Stimulated activated naive CD8-positive, alpha-beta T cell treated with anti-CD3 and anti-CD28 coated beads, Interleukin-15, Interleukin-2, amounts not matched to agents 100 ng/mL and 50 ng/mL, for 24 hours (primary cell): ENCODE measurements around the gene SH2D3C.

ENCODE experiments used
- H3K27ac Mint-ChIP-seq: one replicate; pipeline ENCODE4 v1.8.0; 2021; ENCODE audit warnings: mild to moderate bottlenecking, mixed read lengths
- H3K27me3 Mint-ChIP-seq: one replicate; pipeline ENCODE4 v1.8.0; 2021; ENCODE audit warnings: mixed read lengths
- H3K36me3 Mint-ChIP-seq: one replicate; pipeline ENCODE4 v1.8.0; 2021; ENCODE audit warnings: low read depth, mixed read lengths
- H3K4me1 Mint-ChIP-seq: one replicate; pipeline ENCODE4 v1.8.0; 2021; ENCODE audit warnings: low read depth, mixed read lengths
- H3K4me3 Mint-ChIP-seq: one replicate; pipeline ENCODE4 v1.8.0; 2021; ENCODE audit warnings: mild to moderate bottlenecking, mixed read lengths
- H3K9me3 Mint-ChIP-seq: one replicate; pipeline ENCODE4 v1.8.0; 2021; ENCODE audit warnings: mixed read lengths

The SH2D3C gene

DNA sequence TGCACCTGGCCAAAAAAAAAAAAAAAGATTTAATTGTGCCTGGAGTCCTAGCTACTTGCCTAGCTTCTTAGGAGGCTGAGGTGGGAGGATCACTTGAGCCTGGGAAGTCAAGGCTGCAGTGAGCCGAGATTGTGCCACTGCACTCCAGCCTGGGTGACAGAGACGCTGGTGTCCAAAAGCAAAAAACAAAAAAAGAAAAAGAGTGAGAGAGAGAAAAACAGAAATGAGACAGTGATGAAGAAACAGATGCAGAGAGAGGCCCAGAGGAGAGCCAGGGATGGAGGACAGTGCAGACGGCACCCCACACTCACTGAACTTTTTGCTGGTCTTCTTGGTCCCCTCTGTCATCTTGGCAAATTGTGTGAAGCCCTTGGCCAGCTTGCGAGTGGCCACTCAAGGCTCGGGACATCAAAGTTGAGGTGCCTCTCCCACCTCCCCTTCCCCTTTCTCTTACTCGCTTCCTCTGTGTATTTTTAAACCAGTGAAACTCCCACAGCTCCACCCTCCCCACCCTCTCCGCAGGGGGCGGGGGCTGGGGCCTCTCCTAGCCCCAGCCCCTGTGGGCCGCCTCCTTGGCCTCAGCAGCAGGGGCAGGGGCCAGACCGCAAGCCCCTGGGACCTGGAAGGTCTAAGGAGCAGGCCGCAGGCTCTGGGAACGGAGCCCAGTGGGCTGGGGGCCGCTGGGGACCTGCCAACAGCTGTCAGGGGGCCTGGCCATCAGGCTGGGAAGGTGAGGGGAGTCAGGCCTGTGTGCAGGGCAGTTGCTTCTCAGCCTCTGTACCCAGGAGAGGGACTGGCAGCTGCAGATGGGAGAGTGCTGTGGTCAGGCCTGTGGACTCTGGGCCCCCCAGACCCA, at the start of gene SH2D3C:
Gene SH2D3C, minus strand, starts transcription at position 387 of the 856 bp plus-strand sequence. Its CDS starts 39 bp downstream, at position 348.
- Mint-ChIP-seq H3K4me1 (peaks cover 76% of the 10 kb centered on the region), H3K9me3 (no peaks in the 10 kb centered on the region), H3K27ac (peak within 1 kb of the TSS; percentile 99), H3K4me3 (peak within 1 kb of the TSS; percentile 98), H3K27me3 (no peaks in the 10 kb centered on the region), H3K36me3 (peaks cover 12% of the 10 kb centered on the region)

DNA sequence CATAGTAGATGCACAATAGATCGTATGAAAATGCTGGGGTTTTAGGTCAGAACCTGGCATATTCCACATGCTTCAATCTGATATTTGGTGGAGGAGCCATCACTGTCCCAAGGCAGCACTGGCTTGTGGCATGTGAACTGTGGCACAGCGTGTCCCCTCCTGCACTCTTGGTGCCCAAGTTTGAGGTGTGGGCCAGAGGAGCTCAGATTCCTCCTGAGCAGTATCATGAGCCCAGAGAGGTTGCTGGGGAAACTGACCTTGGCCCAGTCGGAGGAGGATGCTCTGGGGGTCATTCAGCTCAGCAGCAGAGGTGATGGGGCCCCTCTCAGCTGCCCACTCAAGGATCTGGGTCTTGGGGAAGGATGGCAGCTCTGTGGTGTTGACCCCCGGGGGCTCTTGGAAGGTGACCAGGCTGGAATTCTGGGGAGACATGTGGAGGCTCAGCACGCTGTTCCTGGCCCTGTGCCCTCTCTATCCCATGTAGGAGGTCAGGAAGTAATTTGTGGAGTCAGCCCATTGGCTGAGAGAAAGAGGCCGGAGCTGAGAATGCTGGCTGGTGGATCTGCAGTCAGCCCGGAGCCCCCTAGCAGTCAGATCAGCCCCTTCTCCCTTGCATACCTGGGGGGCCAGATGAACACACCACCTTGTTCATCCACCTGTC, 47.9 kb upstream of the SH2D3C start:
- Mint-ChIP-seq H3K9me3 (no peaks in the 10 kb centered on the region), H3K36me3 (peaks cover 4% of the 10 kb centered on the region), H3K4me1 (no peaks in the 10 kb centered on the region), H3K27me3 (no peaks in the 10 kb centered on the region), H3K4me3 (no peak overlapping the region), H3K27ac (no peak overlapping the region)

DNA sequence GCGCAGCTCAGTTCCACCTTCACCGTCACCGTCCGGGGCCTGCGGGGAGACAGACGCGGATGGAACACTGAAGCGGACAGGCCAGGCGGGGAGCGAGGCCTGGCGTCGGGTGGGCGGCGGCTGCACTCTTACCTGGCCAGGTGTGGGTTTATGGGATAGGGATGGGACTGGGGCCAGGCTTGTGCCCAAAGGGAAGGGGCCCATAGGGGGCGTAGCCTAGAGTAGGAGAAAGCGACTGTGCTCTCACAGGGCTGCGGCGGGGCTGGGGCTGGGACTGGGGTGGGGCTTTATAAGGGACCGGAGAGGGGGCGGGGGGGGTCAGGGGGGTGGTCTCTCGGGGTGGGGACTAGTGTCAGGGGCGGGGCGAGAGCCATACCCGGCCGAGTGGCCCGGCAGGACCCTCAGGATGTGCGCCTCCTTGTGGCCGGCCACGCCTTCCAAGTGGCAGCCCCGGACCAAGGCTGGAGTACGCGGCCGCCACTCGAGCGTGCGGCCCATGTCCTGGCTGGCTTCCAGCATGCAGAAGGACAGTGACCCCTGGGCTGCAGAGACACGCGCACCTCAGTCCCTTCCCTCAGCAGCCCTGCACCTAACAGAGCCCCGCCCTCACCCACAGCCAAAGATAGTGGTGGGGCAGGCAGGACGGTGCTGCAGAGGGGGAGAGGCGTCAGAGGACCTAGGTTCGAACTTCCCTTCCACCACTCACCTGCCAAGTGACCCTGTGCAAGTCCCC, 47.0 kb upstream of the SH2D3C start:
- Mint-ChIP-seq H3K27ac (no peak overlapping the region), H3K4me1 (no peaks in the 10 kb centered on the region), H3K36me3 (peaks cover 4% of the 10 kb centered on the region), H3K27me3 (no peaks in the 10 kb centered on the region), H3K9me3 (no peaks in the 10 kb centered on the region), H3K4me3 (no peak overlapping the region)

- no peaks in the 10 kb centered on the region for H3K27me3 Mint-ChIP-seq
- H3K4me1 Mint-ChIP-seq = no peaks in the 10 kb centered on the region
- H3K36me3 Mint-ChIP-seq = peaks cover 17% of the 10 kb centered on the region
- no peaks in the 10 kb centered on the region for H3K9me3 Mint-ChIP-seq
- no peak overlapping the region for H3K27ac Mint-ChIP-seq
- H3K4me3 Mint-ChIP-seq = no peak overlapping the region
These were observed 43.6 kb upstream of the SH2D3C start for GRCh38 chr9:127822108-127822507.

DNA sequence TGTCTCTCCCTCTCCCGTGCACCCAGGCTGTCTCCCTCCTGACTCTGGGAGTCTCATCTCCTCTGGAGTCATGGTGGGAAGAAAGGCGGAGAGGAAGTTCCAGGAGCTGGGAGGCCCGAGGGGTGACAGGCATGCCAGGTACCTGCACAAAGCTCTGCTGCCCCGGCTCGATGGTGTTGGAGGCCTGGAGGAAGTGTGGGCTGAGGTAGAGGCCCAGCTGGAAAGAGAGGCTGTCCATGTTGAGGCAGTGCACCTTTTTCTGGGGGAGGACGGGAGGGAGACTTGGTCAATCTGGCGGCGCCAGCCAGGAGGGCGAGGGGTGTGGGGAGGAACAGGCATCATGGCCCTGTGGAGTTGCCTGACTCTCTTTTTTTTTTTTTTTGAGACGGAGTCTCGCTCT, 40.1 kb upstream of the SH2D3C start:
- no peaks in the 10 kb centered on the region for H3K4me1 Mint-ChIP-seq
- H3K27ac Mint-ChIP-seq = no peak overlapping the region

GRCh38 chr9:127817881-127818434, 39.5 kb upstream of the SH2D3C start:
- Mint-ChIP-seq H3K9me3 (no peaks in the 10 kb centered on the region), H3K4me3 (no peak overlapping the region), H3K27me3 (no peaks in the 10 kb centered on the region), H3K36me3 (peaks cover 23% of the 10 kb centered on the region), H3K27ac (no peak overlapping the region), H3K4me1 (no peaks in the 10 kb centered on the region)

More for the DNA sequence above, 40.1 kb upstream of the SH2D3C start:
- no peaks in the 10 kb centered on the region for H3K27me3 Mint-ChIP-seq
- H3K9me3 Mint-ChIP-seq = no peaks in the 10 kb centered on the region
- no peak overlapping the region for H3K4me3 Mint-ChIP-seq
- H3K36me3 Mint-ChIP-seq = peaks cover 17% of the 10 kb centered on the region

GRCh38 chr9:127816728-127817127, 38.3 kb upstream of the SH2D3C start:
- H3K9me3 Mint-ChIP-seq = no peaks in the 10 kb centered on the region
- peaks cover 25% of the 10 kb centered on the region for H3K36me3 Mint-ChIP-seq
- H3K27me3 Mint-ChIP-seq = no peaks in the 10 kb centered on the region
- H3K4me3 Mint-ChIP-seq = no peak overlapping the region
- no peak overlapping the region for H3K27ac Mint-ChIP-seq
- H3K4me1 Mint-ChIP-seq = no peaks in the 10 kb centered on the region

DNA sequence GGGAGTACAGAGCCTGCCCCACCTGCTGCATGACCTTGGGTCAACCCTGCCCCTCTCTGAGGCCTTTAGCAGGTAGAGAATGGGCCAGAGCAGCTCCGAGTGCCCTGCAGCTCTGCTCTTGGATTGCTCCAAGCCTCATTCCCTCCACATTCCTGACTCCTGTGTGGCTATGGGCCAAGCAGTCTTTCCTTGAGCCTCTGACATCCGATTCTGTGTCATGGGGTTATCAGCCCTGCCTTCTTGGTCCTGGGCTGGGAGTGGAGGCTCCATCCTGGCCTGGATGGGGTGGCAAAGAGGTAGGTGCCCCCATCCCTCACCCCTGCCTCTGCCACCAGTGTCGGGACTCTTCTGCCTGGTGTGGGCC, 37.9 kb upstream of the SH2D3C start:
- Mint-ChIP-seq H3K27me3 (no peaks in the 10 kb centered on the region), H3K4me1 (no peaks in the 10 kb centered on the region), H3K36me3 (peaks cover 25% of the 10 kb centered on the region), H3K27ac (no peak overlapping the region), H3K9me3 (no peaks in the 10 kb centered on the region), H3K4me3 (no peak overlapping the region)

- Mint-ChIP-seq H3K27ac (no peak overlapping the region), H3K4me3 (no peak overlapping the region), H3K9me3 (no peaks in the 10 kb centered on the region), H3K4me1 (no peaks in the 10 kb centered on the region), H3K27me3 (no peaks in the 10 kb centered on the region), H3K36me3 (peaks cover 25% of the 10 kb centered on the region)
These were observed 37.3 kb upstream of the SH2D3C start for GRCh38 chr9:127815512-127816361.

DNA sequence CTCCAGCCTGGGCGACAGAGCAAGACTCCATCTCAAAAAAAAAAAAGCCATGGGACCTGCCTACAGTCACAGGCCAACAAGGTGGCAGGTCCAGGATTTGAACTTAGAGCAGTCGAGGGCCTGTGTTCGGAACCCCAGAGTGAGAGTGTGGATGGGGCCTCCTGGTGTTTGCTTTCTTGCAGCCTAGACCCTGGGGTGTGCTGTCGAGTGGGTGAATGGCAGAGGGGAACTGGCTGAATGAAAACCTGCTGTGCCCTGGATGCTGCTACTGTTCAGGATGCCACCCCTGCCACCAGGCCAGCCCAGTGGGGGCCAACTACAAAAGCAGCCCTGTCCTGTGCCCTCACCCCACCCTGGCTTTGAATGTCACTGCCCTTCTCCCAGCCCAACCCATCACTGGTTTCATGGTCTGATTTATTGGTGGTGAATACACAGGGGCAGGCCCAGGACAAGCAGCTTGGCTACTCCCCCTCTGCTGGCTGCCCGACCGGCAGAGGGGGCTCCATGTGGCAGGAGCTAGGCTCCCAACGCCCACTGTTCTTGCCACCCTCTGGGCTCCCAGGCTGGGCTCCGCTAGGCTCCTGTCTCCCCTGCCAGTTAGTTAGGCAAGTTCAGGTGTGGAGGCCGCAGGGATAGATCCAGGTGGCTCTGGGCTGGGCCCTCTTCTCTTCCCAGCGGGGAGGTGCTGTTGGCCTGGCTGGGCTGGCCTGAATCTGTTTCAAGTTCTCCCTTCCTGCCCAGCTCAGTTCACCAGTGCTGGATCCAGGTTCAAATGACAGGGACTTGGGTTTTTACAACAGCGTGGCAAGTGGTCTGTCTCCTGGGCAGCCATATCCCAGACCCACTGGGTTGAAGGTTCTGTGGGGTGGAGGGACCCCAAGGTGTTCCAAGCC, 36.4 kb upstream of the SH2D3C start:
- Mint-ChIP-seq H3K4me1 (no peaks in the 10 kb centered on the region), H3K36me3 (peaks cover 29% of the 10 kb centered on the region), H3K9me3 (no peaks in the 10 kb centered on the region), H3K27me3 (no peaks in the 10 kb centered on the region), H3K27ac (no peak overlapping the region), H3K4me3 (no peak overlapping the region)

- H3K4me1 Mint-ChIP-seq = no peaks in the 10 kb centered on the region
- H3K27ac Mint-ChIP-seq = no peak overlapping the region
- H3K9me3 Mint-ChIP-seq = no peaks in the 10 kb centered on the region
- H3K36me3 Mint-ChIP-seq = peaks cover 33% of the 10 kb centered on the region
- no peak overlapping the region for H3K4me3 Mint-ChIP-seq
- H3K27me3 Mint-ChIP-seq = no peaks in the 10 kb centered on the region
These were observed 35.3 kb upstream of the SH2D3C start for GRCh38 chr9:127813686-127814226.

GRCh38 chr9:127812936-127813675, 34.6 kb upstream of the SH2D3C start:
- no peak overlapping the region for H3K4me3 Mint-ChIP-seq

DNA sequence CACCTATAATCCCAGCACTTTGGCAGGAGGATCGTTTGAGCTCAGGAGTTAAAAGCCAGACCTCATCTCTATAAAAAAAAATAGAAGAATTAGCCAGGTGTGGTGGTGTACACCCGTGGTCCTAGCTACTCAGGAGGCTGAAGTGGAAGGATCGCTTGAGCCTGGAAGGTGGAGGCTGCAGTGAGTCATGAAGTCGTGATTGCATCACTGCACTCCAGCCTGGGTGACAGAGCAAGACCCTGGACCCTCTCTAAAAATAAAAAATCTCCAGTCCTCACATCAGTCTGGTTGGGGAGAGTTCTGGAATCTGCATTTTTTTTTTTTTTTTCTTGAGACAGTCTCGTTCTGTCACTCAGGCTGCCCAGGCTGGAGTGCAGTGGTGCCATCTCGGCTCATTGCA, 33.5 kb upstream of the SH2D3C start:
- no peaks in the 10 kb centered on the region for H3K4me1 Mint-ChIP-seq
- H3K27ac Mint-ChIP-seq = no peak overlapping the region
- no peaks in the 10 kb centered on the region for H3K27me3 Mint-ChIP-seq
- H3K9me3 Mint-ChIP-seq = no peaks in the 10 kb centered on the region
- peaks cover 26% of the 10 kb centered on the region for H3K36me3 Mint-ChIP-seq
- no peak overlapping the region for H3K4me3 Mint-ChIP-seq

More at GRCh38 chr9:127812936-127813675, 34.6 kb upstream of the SH2D3C start:
- Mint-ChIP-seq H3K9me3 (no peaks in the 10 kb centered on the region), H3K4me1 (no peaks in the 10 kb centered on the region), H3K36me3 (peaks cover 29% of the 10 kb centered on the region), H3K27me3 (no peaks in the 10 kb centered on the region), H3K27ac (no peak overlapping the region)
